HG02610 (cell line): Measurements from ENCODE around the gene NISCH.
"Not testable (repeated sequence)": the region's sequence is repeated elsewhere in the genome, so short reads cannot be mapped to it uniquely, and the experiment has no call there.

Experiments
- ATAC-seq: cut with Tn5 transposase; IDR thresholded peaks from one replicate; pipeline ENCODE4 v1.9.1; 2021; ENCODE audit warnings: mild to moderate bottlenecking, moderate library complexity; ENCODE audit not compliant: unreplicated experiment

Gene NISCH

GRCh38 chr3:52524752-52525679, 69.6 kb downstream of the NISCH start:
- ATAC-seq: no peak

- no peak for ATAC-seq
Measured at GRCh38 chr3:52525680-52526561, 70.5 kb downstream of the NISCH start.

- not testable (repeated sequence) for ATAC-seq
Measured at GRCh38 chr3:52526671-52527038, 71.3 kb downstream of the NISCH start.

- no peak for ATAC-seq
Measured at GRCh38 chr3:52527039-52527731, 71.8 kb downstream of the NISCH start.

GRCh38 chr3:52527732-52528585, 72.6 kb downstream of the NISCH start:
- ATAC-seq: no peak

GRCh38 chr3:52528586-52529375, 73.4 kb downstream of the NISCH start:
- no peak for ATAC-seq

GRCh38 chr3:52529376-52530333, 74.3 kb downstream of the NISCH start:
- no peak for ATAC-seq

- ATAC-seq: no peak
Measured at GRCh38 chr3:52530918-52531826, 75.8 kb downstream of the NISCH start.

GRCh38 chr3:52531860-52532516, 76.6 kb downstream of the NISCH start:
- ATAC-seq: no peak

GRCh38 chr3:52532517-52532837, 77.1 kb downstream of the NISCH start:
- no peak for ATAC-seq

- ATAC-seq: no peak
Measured at GRCh38 chr3:52532838-52533622, 77.6 kb downstream of the NISCH start.

- no peak for ATAC-seq
Measured at GRCh38 chr3:52533623-52534280, 78.3 kb downstream of the NISCH start, which contains the start of gene NT5DC2. Gene NT5DC2, minus strand, starts transcription at chr3:52533857. Its CDS starts 120 bp downstream, at chr3:52533737.

GRCh38 chr3:52534281-52535183, 79.1 kb downstream of the NISCH start:
- no peak for ATAC-seq

- no peak for ATAC-seq
Measured at GRCh38 chr3:52535411-52536111, 80.2 kb downstream of the NISCH start.
